NCI-H2196 treated with DMSO at 0.1 percent for 48 hours (cell line): ENCODE data around the gene MND1.

Experiments
- DNase-seq: peaks from one replicate; lab custom pipeline; 2025; ENCODE audit not compliant: unreplicated experiment; lab: John Stamatoyannopoulos, UW

Gene MND1

DNA sequence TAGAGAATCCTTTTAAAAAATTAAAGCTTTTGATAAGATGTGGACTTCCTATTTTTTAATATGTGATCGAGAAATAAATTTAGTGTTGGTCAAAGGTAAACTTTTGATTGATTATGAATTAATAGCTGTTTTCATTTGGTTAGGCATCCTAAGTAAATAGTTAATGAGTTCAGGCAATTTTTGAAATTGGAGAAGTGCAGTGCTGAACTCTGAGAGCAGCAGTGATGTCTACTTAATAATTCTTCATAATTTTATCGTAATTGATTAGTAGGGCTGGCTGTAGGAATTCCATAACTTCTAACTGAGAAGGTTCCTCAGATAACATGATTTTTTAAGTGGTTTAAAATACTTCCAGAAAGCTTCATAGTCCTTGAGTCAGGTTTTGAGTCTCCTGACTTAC lies 1.5 kb downstream of the MND1 start:
- DNase-seq: no peak

DNA sequence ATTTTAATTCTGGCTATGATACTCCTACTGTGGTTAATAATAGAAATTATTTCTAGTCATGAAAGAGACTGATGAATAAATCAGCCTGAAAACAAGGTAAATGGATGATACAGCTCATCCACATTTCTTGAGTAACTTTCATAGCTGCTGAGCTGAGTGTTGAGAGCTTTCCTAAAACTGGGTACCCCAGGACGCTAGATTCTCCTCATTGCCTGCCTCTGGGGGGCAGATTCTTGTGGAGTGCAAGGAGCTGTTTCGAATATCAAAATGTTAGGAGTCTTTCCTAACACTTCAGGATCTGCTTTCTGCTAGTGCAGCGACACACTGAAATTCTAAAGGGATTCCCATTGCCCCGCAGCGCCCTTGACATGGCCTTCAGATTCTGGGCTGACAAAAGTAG lies 2.1 kb downstream of the MND1 start:
- no peak for DNase-seq

DNA sequence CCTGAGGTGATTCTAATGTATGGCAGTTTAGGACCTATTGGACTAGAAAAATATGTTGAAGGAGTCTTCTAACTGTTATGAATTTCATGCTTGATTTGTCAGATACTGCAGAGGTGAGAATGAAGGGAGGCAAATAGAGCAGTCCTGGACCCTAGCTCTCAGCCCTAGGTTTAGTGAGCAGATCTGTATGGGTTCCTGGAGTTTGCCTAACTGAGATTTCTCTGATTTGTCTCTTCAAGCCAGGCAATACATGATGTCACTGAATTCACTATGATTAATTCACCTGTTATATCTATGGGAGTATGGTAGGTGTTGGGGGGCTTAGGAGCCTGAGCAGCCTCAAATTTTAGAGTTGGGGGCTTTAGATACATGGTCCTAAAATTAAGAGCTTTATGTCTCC lies 2.6 kb downstream of the MND1 start:
- no peak for DNase-seq

GRCh38 chr4:153348006-153348405 lies 3.5 kb downstream of the MND1 start:
- no peak for DNase-seq

- DNase-seq: no peak
Observed at GRCh38 chr4:153349206-153349805, 4.8 kb downstream of the MND1 start.

DNA sequence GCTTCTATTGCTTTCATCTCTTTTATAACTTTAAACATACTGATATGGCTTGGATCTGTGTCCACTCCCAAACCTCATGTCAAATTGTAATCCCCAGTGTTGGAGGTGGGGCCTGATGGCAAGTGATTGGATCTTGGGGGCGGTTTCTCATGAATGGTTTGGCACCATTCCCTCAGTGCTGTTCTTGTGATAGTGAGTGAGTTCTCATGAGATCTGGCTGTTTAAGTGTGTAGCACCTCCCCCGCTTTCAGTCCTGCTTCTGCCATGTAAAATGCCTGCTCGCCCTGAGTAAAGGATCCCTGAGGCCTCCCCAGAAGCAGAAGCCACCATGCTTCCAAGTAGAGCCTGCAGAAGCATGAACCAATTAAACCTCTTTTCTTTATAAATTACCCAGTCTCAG lies 17.7 kb downstream of the MND1 start:
- no peak for DNase-seq

- no peak for DNase-seq
Observed at GRCh38 chr4:153364061-153364460, 19.6 kb downstream of the MND1 start.

DNA sequence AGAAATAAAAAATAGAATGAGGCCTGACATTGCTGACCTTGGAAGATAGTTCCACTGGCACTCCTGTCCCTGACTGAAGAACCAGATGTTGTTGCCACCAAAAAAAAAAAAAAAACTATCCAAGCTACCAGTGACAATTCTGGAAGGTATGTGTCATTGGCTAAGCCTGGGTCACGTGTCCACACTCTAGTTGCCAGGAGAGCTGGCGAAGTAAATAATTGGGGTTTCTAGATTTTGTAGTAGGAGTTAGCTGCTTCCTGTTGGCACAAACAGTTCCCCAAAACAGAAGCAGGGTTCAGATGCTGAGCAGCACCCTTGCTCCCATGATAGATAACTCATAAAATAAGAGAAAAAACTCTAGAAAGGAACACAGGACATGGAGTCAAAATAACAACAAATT lies 20.5 kb downstream of the MND1 start:
- no peak for DNase-seq

GRCh38 chr4:153366486-153366885 lies 22.0 kb downstream of the MND1 start:
- DNase-seq: no peak

DNA sequence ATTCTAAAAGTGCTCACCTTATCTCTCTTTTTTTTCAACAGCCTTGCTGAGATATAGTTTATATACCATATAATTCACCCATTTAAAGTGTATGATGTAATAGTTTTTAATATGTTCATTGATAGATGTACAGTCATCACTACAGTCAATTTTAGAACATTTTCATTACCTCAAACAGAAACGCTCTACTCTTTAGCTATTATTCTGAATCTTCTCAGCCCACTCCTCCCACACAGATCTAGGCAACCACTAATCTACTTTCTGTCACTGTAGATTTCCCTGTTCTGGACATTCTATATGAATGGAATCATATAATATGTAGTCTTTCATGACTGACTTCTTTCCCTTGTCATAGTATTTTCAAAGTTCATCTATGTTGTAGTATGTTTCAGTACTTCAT lies 22.6 kb downstream of the MND1 start:
- DNase-seq: no peak

DNA sequence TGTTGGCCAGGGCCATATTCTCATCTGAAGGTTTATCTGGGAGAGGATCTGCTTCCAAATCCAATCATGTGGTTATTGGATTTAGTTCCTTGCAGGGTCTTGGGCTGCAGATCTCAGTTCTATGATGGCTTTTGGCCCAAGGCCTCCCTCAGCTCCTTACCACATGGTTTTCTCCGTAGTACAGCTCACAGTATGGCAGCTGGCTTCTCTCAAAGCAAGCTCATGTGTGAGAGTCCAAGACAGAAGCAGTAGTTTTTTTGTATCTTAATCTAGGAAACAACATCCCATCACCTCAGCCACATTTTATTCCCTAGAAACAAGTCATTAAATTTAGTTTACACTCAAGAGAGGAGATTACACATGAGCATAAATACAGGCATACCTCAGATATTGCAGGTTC lies 24.5 kb downstream of the MND1 start:
- no peak for DNase-seq

- no peak for DNase-seq
Observed at GRCh38 chr4:153371701-153372234, 27.3 kb downstream of the MND1 start.

- DNase-seq: no peak
Observed at GRCh38 chr4:153372967-153373562, 28.6 kb downstream of the MND1 start.

DNA sequence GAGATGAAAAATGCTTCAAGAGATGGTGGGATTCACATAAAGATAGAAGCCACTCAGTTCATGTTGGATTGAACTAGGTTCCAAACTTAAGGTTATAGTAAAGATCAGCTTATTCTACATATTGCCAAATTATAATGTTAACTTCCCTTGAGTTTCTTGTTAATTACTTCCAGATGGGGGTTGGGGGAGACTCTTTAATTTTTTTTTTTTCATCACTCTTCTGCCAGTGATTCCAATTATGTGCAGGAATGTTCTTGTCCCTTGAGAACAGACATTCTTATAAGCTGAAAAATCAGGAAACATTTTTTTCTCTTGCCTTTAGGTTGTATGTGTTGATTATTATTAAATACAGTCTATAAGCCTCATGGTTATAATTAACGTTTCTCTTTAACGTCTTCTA lies 30.0 kb downstream of the MND1 start:
- DNase-seq: no peak

- no peak for DNase-seq
Observed at GRCh38 chr4:153375303-153375702, 30.8 kb downstream of the MND1 start.

- no peak for DNase-seq
Observed at GRCh38 chr4:153383131-153383530, 38.6 kb downstream of the MND1 start.

- DNase-seq: no peak
Observed at GRCh38 chr4:153384160-153384559, 39.7 kb downstream of the MND1 start.

DNA sequence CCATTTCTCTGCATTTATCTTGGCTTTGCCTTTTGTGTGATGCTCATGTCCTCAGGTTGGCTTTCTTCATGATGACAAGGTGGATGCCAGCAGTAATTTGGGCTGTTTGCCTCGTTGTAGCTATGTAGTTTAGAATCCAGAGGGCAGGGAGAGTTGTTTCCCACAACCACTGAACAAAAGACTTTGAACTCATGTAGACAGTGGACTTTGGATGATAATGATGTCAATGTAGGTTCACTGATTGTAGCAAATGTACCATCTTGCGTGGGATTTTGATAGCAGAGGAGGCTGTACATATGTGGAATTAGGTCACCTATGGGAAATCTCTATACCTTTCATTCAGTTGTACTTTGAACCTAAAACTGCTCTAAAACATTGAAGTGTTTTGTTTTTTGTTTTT lies 41.3 kb downstream of the MND1 start:
- no peak for DNase-seq

- no peak for DNase-seq
Observed at GRCh38 chr4:153387981-153388380, 43.5 kb downstream of the MND1 start.

GRCh38 chr4:153393397-153393796 lies 48.9 kb downstream of the MND1 start:
- DNase-seq: no peak

GRCh38 chr4:153394945-153395344 lies 50.5 kb downstream of the MND1 start:
- no peak for DNase-seq

DNA sequence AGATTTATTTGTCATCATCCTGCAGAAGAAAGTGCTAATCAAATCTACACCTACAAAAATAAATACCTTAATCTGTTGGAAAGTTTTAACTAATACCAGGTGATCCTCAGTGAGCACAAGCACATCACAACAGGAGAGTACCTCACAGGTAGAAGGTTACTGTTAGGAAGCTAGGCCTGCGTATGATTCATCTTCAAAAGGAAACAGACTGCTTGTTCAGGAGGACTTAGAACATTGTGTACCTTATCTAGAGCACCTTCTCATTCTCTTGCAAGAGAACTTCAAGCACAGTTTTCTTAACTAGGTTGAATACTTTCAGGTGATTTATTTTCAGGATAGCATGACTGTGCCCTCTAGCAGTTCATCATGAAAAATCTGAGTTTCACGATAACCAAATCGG lies 54.2 kb downstream of the MND1 start:
- no peak for DNase-seq

GRCh38 chr4:153399358-153399757 lies 54.9 kb downstream of the MND1 start:
- DNase-seq: no peak
